Stimulated activated CD4-positive, alpha-beta T cell treated with anti-CD3 and anti-CD28 coated beads, Interleukin-1b, Interleukin-23, amount 100 ng/mL, for 24 hours (primary cell): Measurements from ENCODE around the gene CACUL1.
"Not testable (repeated sequence)": the region's sequence is repeated elsewhere in the genome, so short reads cannot be mapped to it uniquely, and the experiment has no call there.

Source experiments
- DNase-seq, 4 experiments: peaks; one replicate each; pipeline ENCODE4 v3.0.0-alpha.2; 2020; ENCODE audit warnings: low read depth in 4 of 4, low spot score in 1 of 4

Gene CACUL1

DNA sequence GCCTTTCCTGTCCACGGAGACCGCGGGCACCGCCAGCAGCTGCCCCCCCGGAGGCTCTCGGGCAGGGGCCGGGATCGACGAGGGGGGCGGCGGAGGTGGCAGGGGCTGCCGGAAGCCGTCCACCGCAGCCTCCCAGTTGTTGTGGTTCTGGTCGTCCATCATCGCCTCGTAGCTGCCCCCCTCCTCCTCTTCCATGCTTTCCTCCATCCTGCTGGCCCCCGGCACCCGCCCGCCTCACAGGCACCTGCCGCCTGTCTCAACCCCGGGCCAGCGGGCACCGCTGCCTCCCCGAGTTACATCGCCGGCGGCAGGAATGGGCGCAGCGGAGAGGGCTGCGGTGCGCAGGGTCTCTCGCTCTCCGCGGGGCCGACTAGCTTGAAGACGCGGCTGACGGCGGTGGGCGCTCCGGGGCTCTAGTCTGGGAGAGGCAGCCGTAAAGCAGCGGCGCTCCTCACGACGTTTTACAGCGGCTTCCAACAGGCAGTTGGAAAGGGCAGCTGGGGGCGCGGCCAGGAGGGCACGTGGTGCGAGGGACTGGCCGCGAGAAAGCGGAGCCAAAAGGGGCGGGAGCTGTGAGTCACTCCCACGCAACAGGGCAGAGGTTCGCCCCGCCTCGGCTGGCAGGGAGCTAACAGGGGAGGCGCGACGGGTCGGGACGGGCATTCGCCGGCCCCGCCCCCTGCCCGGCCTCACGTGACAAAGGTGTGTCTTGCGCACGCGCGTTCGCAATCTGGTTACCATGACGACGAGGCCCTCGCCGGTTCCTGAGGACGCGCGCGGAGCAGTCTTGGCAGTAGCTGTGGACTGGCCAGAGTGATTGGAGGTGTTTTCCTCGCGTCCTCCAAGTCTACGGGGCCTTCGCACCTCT lies at the start of gene CACUL1:
Gene CACUL1, minus strand, starts transcription at position 415 of the 868 bp plus-strand sequence. Its CDS starts 208 bp downstream, at position 207.
- peak; percentile 95 to 99 (median 98) for DNase-seq

GRCh38 chr10:118804262-118804773 lies 49.5 kb upstream of the CACUL1 start:
- no peak for DNase-seq

DNA sequence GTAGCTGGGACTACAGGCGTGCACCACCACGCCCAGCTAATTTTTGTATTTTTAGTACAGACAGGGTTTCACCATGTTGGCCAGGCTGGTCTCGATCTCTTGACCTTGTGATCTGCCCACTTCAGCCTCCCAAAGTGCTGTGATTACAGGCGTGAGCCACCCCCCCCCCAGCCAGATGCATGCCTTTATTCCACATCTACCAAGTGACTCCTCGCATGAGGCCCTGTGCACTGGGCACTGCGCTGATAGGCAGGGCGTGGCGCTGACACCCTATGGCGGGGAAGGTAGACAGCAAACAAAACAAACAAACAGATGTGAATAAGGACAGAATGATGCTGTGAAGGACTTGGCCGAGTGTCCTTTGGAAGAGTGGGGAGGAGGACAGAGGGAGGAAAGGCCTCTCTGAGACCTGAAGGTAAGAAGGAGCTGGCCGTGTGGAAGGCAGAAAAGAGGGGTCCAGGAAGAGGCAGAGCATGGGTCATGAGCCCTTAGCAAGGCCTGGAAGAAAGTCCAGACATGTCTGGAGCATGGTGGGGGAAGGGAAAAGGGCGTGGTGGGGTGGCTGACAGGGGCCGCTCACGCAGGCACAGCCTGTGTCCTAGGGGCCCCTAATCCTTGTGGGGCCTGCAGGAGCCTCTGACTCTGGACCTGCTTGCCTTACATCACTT lies 47.5 kb upstream of the CACUL1 start:
- no peak for DNase-seq

- DNase-seq: no peak
Measured at GRCh38 chr10:118800920-118801319, 46.1 kb upstream of the CACUL1 start.

DNA sequence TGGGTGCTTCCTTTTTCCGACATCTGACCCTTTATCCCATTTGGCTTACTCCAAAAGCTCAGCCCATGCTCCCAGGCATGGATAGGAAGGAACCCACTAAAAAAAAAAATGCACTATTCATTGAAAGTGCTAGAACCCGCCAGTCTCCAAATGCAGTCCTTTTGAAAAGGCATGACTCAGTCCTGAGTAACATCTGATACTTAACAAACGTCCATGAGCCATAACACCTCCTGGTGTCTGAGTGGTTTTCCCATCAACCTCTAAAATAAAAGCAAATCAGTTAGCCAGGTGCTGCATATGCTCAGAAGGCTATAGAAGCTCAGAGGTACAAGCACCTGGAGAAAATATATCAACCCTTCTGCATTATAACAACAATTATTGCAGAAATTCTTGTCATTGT lies 45.0 kb upstream of the CACUL1 start:
- no peak for DNase-seq

GRCh38 chr10:118798231-118798662 lies 43.5 kb upstream of the CACUL1 start:
- no peak for DNase-seq

GRCh38 chr10:118794971-118795370 lies 40.2 kb upstream of the CACUL1 start:
- not testable (repeated sequence) for DNase-seq

DNA sequence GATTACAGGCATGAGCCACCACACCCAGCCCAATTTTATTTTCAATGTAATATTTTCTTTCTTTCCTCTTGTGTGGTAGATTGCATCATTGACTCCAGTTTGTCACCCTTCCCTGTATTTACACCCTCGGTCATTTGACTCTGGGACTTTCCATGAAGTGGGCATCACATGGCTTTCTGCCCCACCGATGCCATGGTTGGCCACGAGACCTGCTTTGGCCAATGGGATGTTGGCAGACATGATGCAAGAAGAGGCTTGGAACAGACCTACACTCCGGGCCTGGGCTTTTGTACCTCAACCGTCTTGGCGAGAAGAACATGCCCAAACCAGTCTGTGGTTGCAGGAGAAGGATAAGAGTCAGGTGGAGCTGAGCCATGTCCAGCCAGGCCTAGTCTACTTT lies 38.8 kb upstream of the CACUL1 start:
- no peak for DNase-seq

GRCh38 chr10:118792526-118792925 lies 37.8 kb upstream of the CACUL1 start:
- no peak for DNase-seq

DNA sequence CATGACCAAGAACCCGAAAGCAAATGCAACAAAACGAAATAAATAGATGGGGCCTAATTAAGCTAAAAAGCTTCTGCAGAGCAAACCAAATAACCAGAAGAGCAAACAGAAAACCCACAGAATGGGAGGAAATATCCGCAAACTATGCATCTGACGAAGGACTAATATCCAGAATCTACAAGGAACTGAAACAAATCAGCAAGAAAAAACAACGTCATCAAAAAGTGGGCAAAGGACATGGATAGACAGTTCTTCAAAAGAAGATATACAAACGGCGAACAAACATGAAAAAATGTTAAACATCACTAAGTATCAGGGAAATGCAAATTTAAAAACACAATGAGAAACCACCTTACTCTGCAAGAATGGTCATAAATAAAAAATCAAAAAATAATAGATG lies 35.3 kb upstream of the CACUL1 start:
- no peak for DNase-seq

DNA sequence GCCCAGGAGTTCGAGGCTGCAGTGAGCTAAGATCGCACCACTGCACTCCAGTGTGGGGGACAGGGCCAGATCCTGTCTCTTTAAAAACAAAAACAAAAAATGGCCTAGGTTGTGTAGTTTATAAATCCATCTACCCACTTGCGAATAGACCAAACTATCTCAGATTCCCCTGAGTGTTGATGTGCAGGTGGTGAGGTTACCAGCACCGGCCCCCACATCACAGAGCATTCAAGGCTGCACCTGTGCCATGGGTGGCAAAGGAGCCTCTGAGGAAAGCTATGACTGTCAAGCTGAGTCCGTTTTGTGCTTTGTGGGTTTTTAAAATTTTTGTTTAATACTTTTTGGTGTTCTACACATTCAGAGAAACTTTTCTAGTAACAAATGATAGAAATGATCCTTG lies 30.8 kb upstream of the CACUL1 start:
- DNase-seq: no peak

DNA sequence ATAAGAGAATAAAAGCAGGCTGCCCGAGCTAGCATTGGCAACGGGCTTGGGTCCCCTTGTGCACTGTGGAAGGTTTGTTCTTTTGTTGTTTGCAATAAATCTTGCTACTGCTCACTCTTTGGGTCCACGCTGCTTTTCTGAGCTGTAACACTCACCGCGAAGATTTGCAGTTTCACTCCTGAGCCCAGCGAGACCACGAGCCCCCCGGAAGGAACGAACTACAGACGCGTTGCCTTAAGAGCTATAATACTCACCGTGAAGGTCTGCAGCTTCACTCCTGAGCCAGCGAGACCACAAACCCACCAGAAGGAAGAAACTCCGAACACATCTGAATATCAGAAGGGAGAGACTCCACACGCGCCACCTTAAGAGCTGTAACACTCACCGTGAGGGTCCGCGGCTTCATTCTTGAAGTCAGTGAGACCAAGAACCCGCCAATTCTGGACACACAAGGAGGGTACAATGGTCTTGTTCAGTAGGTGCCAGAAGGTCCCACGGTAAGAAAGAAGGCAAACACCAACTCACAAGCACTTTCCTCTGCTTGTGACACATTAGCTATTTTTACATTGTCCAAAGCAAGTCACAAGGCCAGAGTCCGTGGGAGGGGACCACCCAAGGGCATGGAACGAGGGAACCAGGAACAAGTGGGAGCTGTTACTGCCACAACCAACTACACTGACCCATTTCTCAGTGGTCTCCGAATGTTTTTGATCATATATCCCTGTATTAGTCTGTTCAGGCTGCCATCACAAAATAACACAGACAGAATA lies 29.2 kb upstream of the CACUL1 start:
- no peak for DNase-seq

GRCh38 chr10:118782916-118783465 lies 28.2 kb upstream of the CACUL1 start:
- not testable (repeated sequence) for DNase-seq

- no peak for DNase-seq
Measured at GRCh38 chr10:118781541-118781940, 26.8 kb upstream of the CACUL1 start.

- no peak for DNase-seq
Measured at GRCh38 chr10:118778727-118779126, 24.0 kb upstream of the CACUL1 start.

GRCh38 chr10:118776960-118777359 lies 22.2 kb upstream of the CACUL1 start:
- no peak for DNase-seq

- DNase-seq: no peak
Measured at GRCh38 chr10:118776033-118776432, 21.3 kb upstream of the CACUL1 start.

DNA sequence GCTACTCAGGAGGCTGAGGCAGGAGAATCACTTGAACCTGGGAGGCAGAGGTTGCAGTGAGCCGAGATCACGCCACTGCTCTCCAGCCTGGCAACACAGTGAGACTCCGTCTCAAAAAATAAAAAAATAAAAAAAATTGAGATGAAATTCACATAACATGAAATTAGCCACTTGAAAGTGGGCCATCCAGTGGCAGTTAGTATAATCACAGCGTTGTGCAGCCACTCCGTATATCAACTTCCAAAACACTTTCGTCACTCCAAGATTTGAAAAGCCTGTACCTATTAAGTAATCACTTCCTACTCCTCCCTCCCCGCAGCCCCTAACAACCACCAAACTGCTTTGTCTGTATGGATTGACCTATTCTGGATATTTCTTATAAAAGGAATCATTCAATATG lies 20.7 kb upstream of the CACUL1 start:
- DNase-seq: no peak

DNA sequence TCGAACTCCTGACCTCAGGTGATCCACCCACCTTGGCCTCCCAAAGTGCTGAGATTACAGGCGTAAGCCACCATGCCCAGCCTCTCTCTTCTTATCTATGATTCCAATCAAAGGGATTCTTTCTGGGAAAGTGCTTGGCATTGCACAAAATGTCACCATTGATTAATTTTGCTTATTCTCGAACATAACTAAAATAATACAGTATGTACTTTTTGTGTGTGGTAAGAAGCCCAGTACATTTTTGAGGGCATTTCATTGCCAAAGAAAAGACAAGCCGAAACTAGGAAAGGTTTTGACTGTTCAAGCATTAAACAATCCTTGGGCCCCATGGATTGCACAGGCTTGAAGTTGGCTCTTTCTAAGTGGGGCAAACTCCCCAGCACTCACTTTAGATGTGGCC lies 18.3 kb upstream of the CACUL1 start:
- DNase-seq: no peak

DNA sequence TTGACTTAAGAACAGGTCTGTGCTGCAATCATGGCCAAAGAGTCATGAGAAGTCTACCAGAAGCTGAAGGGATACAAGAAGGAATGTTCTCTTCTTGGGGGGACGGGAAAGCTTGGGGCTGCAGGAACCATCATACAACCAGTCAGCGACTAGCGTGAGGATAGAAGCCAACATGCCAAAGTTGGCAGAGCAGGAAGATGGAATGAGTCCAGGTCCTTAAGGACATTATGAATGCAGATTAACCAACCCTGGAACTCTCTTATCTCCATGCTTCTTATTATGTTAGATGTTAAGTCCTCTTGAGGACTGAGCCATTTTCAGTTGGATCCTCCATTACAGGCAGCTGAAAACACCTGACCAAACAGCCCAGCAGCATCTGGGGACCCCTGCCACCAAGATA lies 17.2 kb upstream of the CACUL1 start:
- no peak for DNase-seq
